DMS53 treated with DMSO at 0.1 percent for 48 hours (cell line): Measurements from ENCODE around the gene PJVK.
"Not testable (repeated sequence)": the region's sequence is repeated elsewhere in the genome, so short reads cannot be mapped to it uniquely, and the experiment has no call there.

Experiments used
- DNase-seq: peaks from one replicate; lab custom pipeline; 2025; ENCODE audit not compliant: unreplicated experiment; lab: John Stamatoyannopoulos, UW

The PJVK gene, protein sequence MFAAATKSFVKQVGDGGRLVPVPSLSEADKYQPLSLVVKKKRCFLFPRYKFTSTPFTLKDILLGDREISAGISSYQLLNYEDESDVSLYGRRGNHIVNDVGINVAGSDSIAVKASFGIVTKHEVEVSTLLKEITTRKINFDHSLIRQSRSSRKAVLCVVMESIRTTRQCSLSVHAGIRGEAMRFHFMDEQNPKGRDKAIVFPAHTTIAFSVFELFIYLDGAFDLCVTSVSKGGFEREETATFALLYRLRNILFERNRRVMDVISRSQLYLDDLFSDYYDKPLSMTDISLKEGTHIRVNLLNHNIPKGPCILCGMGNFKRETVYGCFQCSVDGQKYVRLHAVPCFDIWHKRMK

DNA sequence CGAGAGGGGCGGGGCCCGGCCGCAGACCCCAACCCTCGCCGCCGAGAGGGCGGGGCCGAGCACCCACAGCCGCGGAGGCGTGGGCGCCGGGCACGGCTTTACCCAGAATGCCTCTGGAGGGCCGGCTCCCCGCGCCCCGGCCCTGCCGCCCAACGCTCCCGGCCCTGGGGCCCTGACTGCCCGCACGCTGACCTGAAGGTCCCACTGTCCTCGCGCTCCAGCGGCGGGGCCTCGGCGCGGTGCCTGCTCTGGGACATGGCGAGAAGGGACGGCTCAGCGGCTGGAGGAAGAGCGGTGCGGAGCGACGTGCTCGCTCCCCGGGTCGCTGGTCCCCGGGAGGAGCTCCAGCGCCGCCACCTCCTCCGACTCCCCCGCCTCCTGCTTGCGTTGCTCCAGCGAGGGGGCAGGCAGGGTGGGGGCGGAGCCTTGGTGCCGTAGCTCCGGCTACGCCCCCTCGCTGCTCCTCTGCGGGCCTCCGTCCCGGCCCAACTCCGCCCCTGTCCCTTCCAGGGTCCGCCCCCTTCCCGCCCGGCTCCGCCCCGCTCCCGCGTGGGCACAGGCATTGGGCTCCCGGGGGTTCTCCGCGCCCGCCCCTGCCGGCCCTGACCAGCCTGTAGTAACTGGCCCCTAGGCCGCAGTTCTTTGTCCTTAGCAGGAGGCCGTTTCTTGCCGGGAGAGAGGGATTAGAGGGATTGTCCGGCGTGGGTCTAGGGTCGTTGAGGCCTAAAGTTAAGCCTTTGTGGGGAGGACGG lies at the start of gene PJVK, which contains the start of gene PRKRA:
TSS of gene PJVK (plus strand) at position 605 of the 752 bp plus-strand sequence. CDS start 2,032 bp downstream, outside the sequence.
TSS of gene PRKRA (minus strand) at position 402 of the 752 bp plus-strand sequence. CDS start at position 257, 145 bp downstream.
- peak; percentile 96 for DNase-seq

DNA sequence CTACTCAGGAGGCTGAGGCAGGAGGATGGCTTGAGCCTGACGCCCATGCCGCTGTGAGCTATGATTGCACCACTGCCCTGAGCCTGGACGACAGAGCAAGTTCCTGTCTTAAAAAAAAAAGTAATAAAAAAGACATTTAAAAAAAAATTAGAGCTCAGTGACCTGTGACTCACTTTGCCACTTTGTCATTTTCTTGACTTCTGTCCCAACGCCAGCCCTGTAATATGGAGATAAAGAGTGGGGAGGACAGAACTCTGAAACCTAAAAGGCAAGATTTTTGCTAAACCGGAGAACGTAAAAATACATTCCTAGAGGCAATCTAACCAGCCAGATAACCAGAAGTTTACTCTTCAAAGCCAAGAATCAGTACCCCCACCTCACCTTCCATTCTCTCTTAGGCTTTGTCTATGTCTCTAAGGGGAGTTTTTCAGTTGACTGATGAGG lies 49.2 kb upstream of the PJVK start:
- no peak for DNase-seq

DNA sequence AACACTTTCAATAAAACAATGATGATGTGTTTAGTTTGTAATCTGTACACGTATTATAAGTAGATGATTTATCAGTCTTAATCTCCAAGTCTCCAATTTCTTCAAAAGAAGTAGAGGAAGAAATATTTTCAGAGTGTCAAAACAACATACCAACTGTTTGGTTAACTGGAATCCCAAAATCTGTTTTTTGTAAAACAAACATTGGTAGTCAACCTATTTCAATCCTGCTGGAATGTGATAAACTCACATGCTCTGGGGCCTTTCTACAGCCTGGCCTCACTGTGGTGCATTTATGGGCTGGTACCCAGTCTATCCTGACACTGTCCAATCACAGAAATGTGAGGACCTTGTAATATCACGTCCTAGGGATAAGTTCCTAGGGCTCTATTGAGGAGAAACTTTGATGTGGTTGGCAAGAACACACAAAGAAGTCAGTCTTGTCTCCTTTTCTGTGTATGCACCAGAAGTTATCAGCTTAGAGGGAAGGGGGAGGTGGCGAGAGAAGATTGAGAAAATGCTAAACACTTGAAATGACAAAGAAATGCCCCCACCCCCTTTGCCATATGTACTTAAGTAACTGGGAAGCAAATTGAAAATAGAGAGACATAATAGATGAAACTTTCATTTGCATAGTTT lies 47.4 kb upstream of the PJVK start:
- no peak for DNase-seq

DNA sequence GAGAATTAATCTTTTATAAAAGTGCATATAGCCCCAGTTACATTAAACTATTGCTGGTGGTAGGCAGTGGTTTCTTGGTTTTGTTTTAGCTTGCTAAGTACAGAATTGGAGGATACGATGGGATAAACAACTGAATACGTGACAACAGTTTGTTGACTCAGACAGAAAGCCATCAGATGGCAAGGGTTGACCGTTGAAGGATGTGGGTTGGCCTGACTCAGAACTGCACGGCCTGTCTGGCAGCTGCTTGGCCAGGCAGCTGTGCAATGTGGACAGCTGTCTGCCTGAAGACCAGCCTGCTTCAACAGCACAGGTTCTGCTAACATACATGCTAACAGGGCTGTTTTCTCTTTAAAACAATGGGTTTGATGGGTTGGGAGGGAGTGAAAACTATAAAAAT lies 46.8 kb upstream of the PJVK start:
- DNase-seq, result peak; percentile 91

DNA sequence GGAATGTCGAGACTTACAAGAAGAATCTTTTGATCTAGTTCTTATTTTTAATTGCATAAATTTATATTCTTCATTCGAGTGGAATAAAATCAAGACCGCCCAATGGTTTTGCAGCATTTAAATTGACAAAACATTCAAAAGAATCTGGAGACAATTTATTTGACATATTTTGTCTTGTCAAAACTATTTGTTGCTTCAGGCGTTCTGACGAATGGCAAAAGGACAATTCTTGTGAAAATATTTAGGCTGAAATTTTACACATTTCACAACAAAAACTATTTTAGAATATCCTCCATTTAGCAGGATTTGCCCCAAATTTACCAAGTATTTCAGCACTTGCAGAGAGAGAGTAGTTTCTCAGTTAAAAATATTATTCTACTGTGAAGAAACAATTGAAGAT lies 41.9 kb upstream of the PJVK start:
- no peak for DNase-seq

GRCh38 chr2:178412047-178412446 lies 39.1 kb upstream of the PJVK start:
- DNase-seq, result no peak

DNA sequence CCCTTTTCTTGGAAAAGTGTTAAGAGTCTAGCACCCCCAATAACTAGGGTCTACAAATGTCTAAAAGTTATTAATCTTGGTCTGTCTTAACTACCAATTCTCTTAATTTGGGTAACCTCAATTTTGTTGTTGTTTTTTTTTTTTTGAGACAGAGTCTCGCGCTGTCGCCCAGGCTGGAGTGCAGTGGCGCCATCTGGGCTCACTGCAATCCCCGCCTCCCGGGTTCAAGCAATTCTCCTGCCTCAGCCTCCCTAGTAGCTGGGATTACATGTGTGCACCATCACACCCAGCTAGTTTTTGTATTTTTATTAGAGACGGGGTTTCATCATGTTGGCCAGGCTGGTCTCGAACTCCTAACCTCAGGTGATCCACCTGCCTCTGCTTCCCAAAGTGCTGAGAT lies 38.7 kb upstream of the PJVK start:
- not testable (repeated sequence) for DNase-seq

DNA sequence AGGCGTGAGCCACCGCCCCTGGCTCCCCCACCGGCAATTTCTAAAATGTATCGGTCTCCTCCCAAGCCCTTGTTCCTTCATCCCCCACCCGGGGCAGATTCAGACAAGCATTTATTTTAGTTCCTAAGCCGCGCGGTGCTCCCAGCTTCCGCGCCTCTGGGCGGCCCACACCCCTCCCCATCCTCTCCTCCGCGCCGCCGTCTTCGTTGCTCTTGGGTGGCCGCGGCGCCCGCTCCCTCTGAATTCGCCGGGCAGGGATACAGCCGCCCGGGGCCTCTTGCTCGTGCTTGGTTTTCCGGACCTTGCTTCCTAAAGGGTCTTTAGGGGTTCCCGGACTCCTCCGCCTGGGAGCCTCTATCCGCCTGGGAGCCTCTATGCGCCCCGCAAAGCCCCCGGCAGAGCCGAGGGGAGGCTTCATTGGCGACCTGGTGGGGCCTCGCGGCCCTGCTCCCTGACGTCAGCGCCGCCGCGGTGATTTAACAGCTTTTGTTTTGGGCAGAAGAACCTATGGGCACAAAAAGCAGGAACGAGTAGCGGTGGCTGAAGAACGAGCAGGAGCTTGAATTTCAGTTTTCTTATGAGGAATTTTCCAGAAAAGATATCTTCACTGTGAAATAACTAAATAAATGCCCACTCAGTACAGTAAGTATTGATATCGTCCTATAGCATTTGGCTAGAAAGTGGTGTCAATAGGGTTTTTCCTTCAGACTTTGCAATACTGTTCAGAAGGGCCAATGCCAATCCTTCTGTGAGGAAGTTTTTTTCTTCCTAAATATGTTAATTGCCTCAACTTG lies 37.5 kb upstream of the PJVK start:
- DNase-seq, result peak; percentile 85

GRCh38 chr2:178414266-178415247 lies 36.6 kb upstream of the PJVK start:
- peak; percentile 98 for DNase-seq

GRCh38 chr2:178415979-178416378 lies 35.2 kb upstream of the PJVK start:
- no peak for DNase-seq

DNA sequence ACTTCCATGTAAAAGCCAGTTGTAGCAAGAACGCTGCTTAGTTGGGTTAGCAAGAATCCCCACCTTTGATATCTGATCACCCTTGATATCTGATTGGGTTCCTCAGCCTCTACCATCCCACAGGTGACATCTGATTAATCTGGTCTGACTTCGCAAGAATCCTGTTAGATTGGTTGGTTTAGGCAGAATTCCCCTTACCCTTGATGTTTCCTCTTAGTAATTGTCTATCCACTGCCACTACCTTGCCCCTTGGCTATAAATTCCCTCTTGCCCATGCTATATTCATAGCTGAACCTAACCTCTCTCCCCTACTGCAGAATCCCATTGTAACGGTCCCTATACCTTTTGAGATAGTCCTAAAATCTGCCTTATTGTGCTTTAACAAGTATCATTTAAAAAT lies 33.3 kb upstream of the PJVK start:
- no peak for DNase-seq

DNA sequence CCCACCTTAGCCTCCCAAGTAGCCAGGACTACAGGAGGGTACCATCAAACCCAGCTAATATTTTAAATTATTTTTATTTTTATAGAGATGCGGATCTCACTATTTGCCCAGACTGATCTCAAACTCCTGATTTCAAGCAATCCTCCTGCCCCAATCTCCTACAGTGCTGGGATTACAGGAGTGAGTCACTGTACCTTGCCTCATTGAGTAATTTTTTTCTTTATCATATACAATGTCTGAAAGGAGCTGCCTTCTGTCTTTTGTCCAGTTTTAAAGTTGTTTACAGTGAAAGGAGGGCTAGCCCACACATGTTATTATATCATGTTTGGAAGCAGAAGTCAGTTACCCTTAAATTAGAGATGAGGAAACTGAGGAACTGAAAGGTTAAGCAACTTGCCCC lies 32.8 kb upstream of the PJVK start:
- no peak for DNase-seq

GRCh38 chr2:178419123-178419522 lies 32.1 kb upstream of the PJVK start:
- no peak for DNase-seq

DNA sequence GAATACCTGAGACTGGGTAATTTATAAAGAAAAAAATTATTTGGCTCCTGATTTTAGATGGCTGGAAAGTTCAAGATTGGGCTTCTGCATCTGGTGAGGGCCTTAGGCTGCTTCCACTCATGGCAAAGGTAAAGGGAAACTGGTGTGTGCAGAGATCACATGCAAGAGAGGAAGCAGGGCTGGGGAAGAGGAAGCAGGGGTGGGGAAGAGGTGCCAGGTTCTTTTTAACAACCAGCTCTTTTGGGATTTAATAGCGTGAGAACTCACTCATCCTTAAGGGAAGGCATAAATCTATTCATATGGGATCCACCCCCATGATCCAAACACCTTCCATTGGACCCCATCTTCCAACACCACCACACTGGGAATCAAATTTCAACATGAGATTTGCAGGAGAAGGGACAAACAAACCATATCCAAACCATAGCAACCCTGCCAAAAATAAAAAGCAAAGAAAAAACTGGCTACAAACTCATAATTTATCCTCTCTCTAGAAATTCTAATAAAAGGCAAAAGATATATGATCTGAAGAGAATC lies 30.6 kb upstream of the PJVK start:
- DNase-seq, result no peak

GRCh38 chr2:178422097-178422496 lies 29.1 kb upstream of the PJVK start:
- no peak for DNase-seq

GRCh38 chr2:178423746-178424145 lies 27.4 kb upstream of the PJVK start:
- DNase-seq, result not testable (repeated sequence)

- no peak for DNase-seq
Observed at GRCh38 chr2:178425255-178425827, 25.8 kb upstream of the PJVK start.

- no peak for DNase-seq
Observed at GRCh38 chr2:178426388-178426787, 24.8 kb upstream of the PJVK start.

- no peak for DNase-seq
Observed at GRCh38 chr2:178427458-178427857, 23.7 kb upstream of the PJVK start.
